Kidney (tissue), 22 donors: ENCODE data around the gene LIPN. TPM values are rescaled to one million over a fixed set of nuclear protein-coding genes. Genes with fewer than 3 reads are reported as not detected.

Source experiments
- DNase-seq, 5 donors: peaks; one replicate each; pipeline ENCODE4 v3.0.0-alpha.2; 2013 to 2020
- FAIRE-seq: peaks from 2 replicates; lab custom pipeline; 2012; peaks lifted over from hg19 to GRCh38; lab: Jason Lieb, UNC
- H3K27ac ChIP-seq, 2 donors: one replicate each; pipeline ENCODE4 v1.7.0; 2013; ENCODE audit warnings: low read depth in 2 of 2, low read length in 2 of 2, inconsistent platforms in 1 of 2
- H3K27me3 ChIP-seq: one replicate; pipeline ENCODE4 v1.7.1; 2013; ENCODE audit warnings: low read length, inconsistent platforms; ENCODE audit not compliant: control insufficient read depth, insufficient read depth
- H3K36me3 ChIP-seq, 3 donors: one replicate each; pipeline versions ENCODE4 v1.7.0 to v1.7.1; 2013; ENCODE audit warnings: low read length in 3 of 3, control low read depth in 1 of 3, inconsistent platforms in 1 of 3; ENCODE audit not compliant: insufficient read depth in 3 of 3, control insufficient read depth in 2 of 3
- H3K4me1 ChIP-seq, 3 donors: one replicate each; pipeline versions ENCODE4 v1.7.0 to v1.7.1; 2013; ENCODE audit warnings: low read length in 3 of 3, inconsistent platforms in 1 of 3, low read depth in 1 of 3; ENCODE audit not compliant: control insufficient read depth in 2 of 3, insufficient read depth in 2 of 3
- H3K4me3 ChIP-seq, 3 donors: one replicate each; pipeline versions ENCODE4 v1.7.0 to v1.8.1; 2013; ENCODE audit warnings: low read length in 3 of 3, control low read depth in 1 of 3, inconsistent platforms in 1 of 3
- H3K9ac ChIP-seq, 3 donors: one replicate each; pipeline versions ENCODE4 v1.7.0 to v1.7.1; 2013; ENCODE audit warnings: low read length in 3 of 3, control low read depth in 1 of 3, inconsistent platforms in 1 of 3
- H3K9me3 ChIP-seq, 3 donors: one replicate each; pipeline versions ENCODE4 v1.7.0 to v1.7.1; 2013; ENCODE audit warnings: low read length in 3 of 3, control low read depth in 1 of 3, inconsistent platforms in 1 of 3; ENCODE audit not compliant: control insufficient read depth in 2 of 3, insufficient read depth in 1 of 3
- CTCF ChIP-seq: IDR thresholded peaks from 3 replicates; pipeline ENCODE4 v1.5.1; 2012; ENCODE audit warnings: mild to moderate bottlenecking, moderate library complexity, borderline replicate concordance; ENCODE audit not compliant: insufficient read depth; ENCODE audit errors: extremely low read depth
- intact Hi-C: fragments of 100-400 bp; cut with DNase I; formaldehyde crosslinking; loops from one replicate; pipeline ENCODE4 v1.11.1; 2022
- long read RNA-seq, 10 donors: library from polyadenylated mRNA in 1 of 10; unstranded in 1 of 10; transcript quantifications; one replicate each; pipeline ENCODE4 v2.0.0 and lab custom pipeline, GENCODE V29; 2021 to 2026
- polyA plus RNA-seq: library from polyadenylated mRNA; stranded (reverse); fragments of 350-450 nt; fragmentation: Illumina TruSeq; extraction: RNeasy Lipid Tissue Mini Kit (QIAGEN cat#74804); gene quantifications from one replicate; pipeline ENCODE4 v1.2.3, GENCODE V29; 2014; ENCODE audit warnings: low read depth, low replicate concordance; ENCODE audit not compliant: insufficient read depth
- total RNA-seq: library from RNA; stranded (reverse); fragmentation: NEBNext Ultra II Directional; extraction: Animal tissue kit (Norgen Biotek cat#: 25700); gene quantifications from one replicate; pipeline ENCODE4 v1.2.1, GENCODE V29; 2021
- donor health status: control.
- donor health status: control.
- donor health status: control.
- donor health status: control.
- donor health status: control.
- donor health status: DM: yes; HTN: yes; CAD: no.
- donor health status: Normal renal cell carcinoma (clear cell type).

LIPN gene
- total RNA-seq (0.41 TPM), polyA plus RNA-seq (not detected)
- long read RNA-seq, donor 1, result 0 reads
- long read RNA-seq, donor 2, result 0 reads
- long read RNA-seq, donor 3, result 0 reads
- long read RNA-seq, donor 4, result 0 reads
- long read RNA-seq, donor 5, result 0 reads
- long read RNA-seq, donor 6, result 0 reads
- long read RNA-seq, donor 7, partial matches to known transcripts, result 0 of 1 reads
- long read RNA-seq, donor 7, other reads (novel, unspliced or antisense), result 1 of 1 reads
- long read RNA-seq, donor 8, result 0 reads
- long read RNA-seq, donor 9, result 0 reads
- long read RNA-seq, donor 10, result 0 reads

GRCh38 chr10:88759366-88760101, at the start of gene LIPN:
Gene LIPN, plus strand, starts transcription at chr10:88760020. Its CDS starts 1,386 bp downstream, at chr10:88761406.
- TF ChIP-seq CTCF, result no peak
- no peak for FAIRE-seq
- Histone ChIP-seq H3K9me3 (no peaks in the 10 kb centered on the region), H3K27ac (no peak within 1 kb of the TSS), H3K4me3 (no peak within 1 kb of the TSS), H3K27me3 (no peaks in the 10 kb centered on the region), H3K4me1 (no peaks in the 10 kb centered on the region), H3K9ac (no peak within 1 kb of the TSS), H3K36me3 (no peaks in the 10 kb centered on the region)
- intact Hi-C loops, result no loop called here
- DNase-seq, result no peak

GRCh38 chr10:88715517-88715916, 44.3 kb upstream of the LIPN start:
- DNase-seq (no peak), FAIRE-seq (no peak)
- Histone ChIP-seq H3K4me3 (no peak overlapping the region), H3K27ac (no peak overlapping the region), H3K9me3 (no peaks in the 10 kb centered on the region), H3K9ac (no peak overlapping the region), H3K27me3 (no peaks in the 10 kb centered on the region), H3K36me3 (no peaks in the 10 kb centered on the region), H3K4me1 (no peaks in the 10 kb centered on the region)
- TF ChIP-seq CTCF, result no peak
- intact Hi-C loops, result no loop called here

GRCh38 chr10:88721392-88721791, 38.4 kb upstream of the LIPN start:
- TF ChIP-seq CTCF, result no peak
- H3K4me1 ChIP-seq, result no peaks in the 10 kb centered on the region
- FAIRE-seq (no peak), DNase-seq (no peak)
- H3K9me3 ChIP-seq, result no peaks in the 10 kb centered on the region
- no peaks in the 10 kb centered on the region for H3K36me3 ChIP-seq
- H3K27ac ChIP-seq, result no peak overlapping the region
- intact Hi-C loops, result no loop called here
- no peak overlapping the region for H3K4me3 ChIP-seq
- no peaks in the 10 kb centered on the region for H3K27me3 ChIP-seq
- no peak overlapping the region for H3K9ac ChIP-seq
